HG02623 (cell line): ENCODE results near the gene KCND3.
"Not testable (repeated sequence)": the region's sequence is repeated elsewhere in the genome, so short reads cannot be mapped to it uniquely, and the experiment has no call there.

ENCODE experiments used
- ATAC-seq: cut with Tn5 transposase; IDR thresholded peaks from one replicate; pipeline ENCODE4 v1.9.1; 2021; ENCODE audit warnings: moderate library complexity; ENCODE audit not compliant: unreplicated experiment

The KCND3 gene

GRCh38 chr1:111747947-111748346 lies 241.5 kb downstream of the KCND3 start:
- no peak for ATAC-seq

GRCh38 chr1:111747282-111747734 lies 242.2 kb downstream of the KCND3 start:
- ATAC-seq = no peak

GRCh38 chr1:111746614-111746999 lies 242.9 kb downstream of the KCND3 start:
- ATAC-seq = no peak

- ATAC-seq = no peak
These were observed 243.5 kb downstream of the KCND3 start for GRCh38 chr1:111745675-111746613.

GRCh38 chr1:111743679-111744101 lies 245.8 kb downstream of the KCND3 start:
- no peak for ATAC-seq

- ATAC-seq = no peak
These were observed 246.4 kb downstream of the KCND3 start for GRCh38 chr1:111742938-111743549.

- not testable (repeated sequence) for ATAC-seq
These were observed 247.2 kb downstream of the KCND3 start for GRCh38 chr1:111742292-111742691.

- no peak for ATAC-seq
These were observed 249.3 kb downstream of the KCND3 start for GRCh38 chr1:111739925-111740765.

GRCh38 chr1:111739194-111739924 lies 250.1 kb downstream of the KCND3 start, which contains the start of gene INKA2:
INKA2 (minus strand) TSS chr1:111739395; CDS start chr1:111739242, 153 bp downstream.
- peak; percentile 81 for ATAC-seq

- peak; percentile 42 for ATAC-seq
These were observed 250.9 kb downstream of the KCND3 start for GRCh38 chr1:111738436-111739193.

GRCh38 chr1:111738133-111738435 lies 251.4 kb downstream of the KCND3 start:
- no peak for ATAC-seq

GRCh38 chr1:111737216-111738132 lies 252.0 kb downstream of the KCND3 start:
- ATAC-seq = no peak

GRCh38 chr1:111736548-111737215 lies 252.8 kb downstream of the KCND3 start:
- no peak for ATAC-seq

GRCh38 chr1:111735858-111736544 lies 253.5 kb downstream of the KCND3 start:
- ATAC-seq = no peak

- ATAC-seq = no peak
These were observed 254.1 kb downstream of the KCND3 start for GRCh38 chr1:111735321-111735720.

- ATAC-seq = no peak
These were observed 254.6 kb downstream of the KCND3 start for GRCh38 chr1:111734856-111735255.

- ATAC-seq = no peak
These were observed 255.0 kb downstream of the KCND3 start for GRCh38 chr1:111734426-111734825.

- ATAC-seq = no peak
These were observed 255.5 kb downstream of the KCND3 start for GRCh38 chr1:111733992-111734341.
